Measurements from ENCODE around the gene CYP4A22. TPM values are rescaled to one million over a fixed set of nuclear protein-coding genes. Genes with fewer than 3 reads are reported as not detected.
A peak's percentile ranks its signal among the peaks of the same experiment; 100 is the strongest.

Gene CYP4A22
- total RNA-seq, 1 experiment from 2014 or later = not detected

DNA sequence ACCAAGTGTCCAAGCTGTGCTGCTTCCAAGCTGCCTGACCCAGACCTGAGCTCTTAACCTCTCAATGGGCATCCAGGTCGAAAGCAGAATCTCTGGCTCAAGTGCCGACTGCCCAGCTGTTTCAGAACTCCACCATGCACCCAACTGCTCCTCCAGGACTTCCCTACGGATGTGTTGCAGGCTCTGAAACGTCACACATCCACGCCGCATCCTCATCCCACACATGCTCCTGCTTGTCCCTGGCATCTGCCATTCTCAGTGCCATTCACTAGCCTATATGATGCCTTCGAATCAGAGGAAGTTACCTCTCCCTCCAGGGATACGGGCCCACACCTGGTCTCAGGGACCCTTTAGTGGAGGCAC is 41.4 kb downstream of the CYP4A22 start:
- TF ChIP-seq, protein P1, sequence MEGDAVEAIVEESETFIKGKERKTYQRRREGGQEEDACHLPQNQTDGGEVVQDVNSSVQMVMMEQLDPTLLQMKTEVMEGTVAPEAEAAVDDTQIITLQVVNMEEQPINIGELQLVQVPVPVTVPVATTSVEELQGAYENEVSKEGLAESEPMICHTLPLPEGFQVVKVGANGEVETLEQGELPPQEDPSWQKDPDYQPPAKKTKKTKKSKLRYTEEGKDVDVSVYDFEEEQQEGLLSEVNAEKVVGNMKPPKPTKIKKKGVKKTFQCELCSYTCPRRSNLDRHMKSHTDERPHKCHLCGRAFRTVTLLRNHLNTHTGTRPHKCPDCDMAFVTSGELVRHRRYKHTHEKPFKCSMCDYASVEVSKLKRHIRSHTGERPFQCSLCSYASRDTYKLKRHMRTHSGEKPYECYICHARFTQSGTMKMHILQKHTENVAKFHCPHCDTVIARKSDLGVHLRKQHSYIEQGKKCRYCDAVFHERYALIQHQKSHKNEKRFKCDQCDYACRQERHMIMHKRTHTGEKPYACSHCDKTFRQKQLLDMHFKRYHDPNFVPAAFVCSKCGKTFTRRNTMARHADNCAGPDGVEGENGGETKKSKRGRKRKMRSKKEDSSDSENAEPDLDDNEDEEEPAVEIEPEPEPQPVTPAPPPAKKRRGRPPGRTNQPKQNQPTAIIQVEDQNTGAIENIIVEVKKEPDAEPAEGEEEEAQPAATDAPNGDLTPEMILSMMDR (conservative IDR thresholded peaks at IDR 0.05) = no peak
- H2BK12ac ChIP-seq (ENCODE audit: insufficient read length, low read depth, low read length) = peak overlapping the region; percentile 25
- H2BK20ac ChIP-seq (ENCODE audit: low read depth, low read length, poor library complexity, severe bottlenecking) = no peak overlapping the region
- peak overlapping the region; percentile 68 to 86 for H3K4me3 Mint-ChIP-seq
- H3K4me1 ChIP-seq (ENCODE audit: insufficient read depth, low read length) = peaks cover 2% of the 10 kb centered on the region; the same call in 1 of the 2 replicates
- H3K27me3 ChIP-seq (ENCODE audit: insufficient read depth, low read length) = peaks cover 4% of the 10 kb centered on the region; the same call in 1 of the 2 replicates
- H2AFZ ChIP-seq (ENCODE audit: low read length) = no peak overlapping the region
- peak overlapping the region; percentile 66 for H4K91ac ChIP-seq (ENCODE audit: insufficient read length, low read depth, low read length)
- DNase-seq = peak; percentile 27
- H4K8ac ChIP-seq (replicated peaks; ENCODE audit: insufficient read length, low read depth, low read length) = peak overlapping the region; percentile 79
- H3K4me1 Mint-ChIP-seq = peaks cover 20% of the 10 kb centered on the region in 2 experiments
- H3K9me3 Mint-ChIP-seq = no peaks in the 10 kb centered on the region
- WGBS (ENCODE audit: extremely low coverage, insufficient read length, low lambda C conversion rate) = no CpG with 5 or more reads among the region's 8 CpGs
- H4K5ac ChIP-seq (ENCODE audit: insufficient read length, low read depth, low read length) = peak overlapping the region; percentile 80
- peak overlapping the region; percentile 85 for H3K18ac ChIP-seq (ENCODE audit: insufficient read length, low read depth, low read length)
- H3K4me2 ChIP-seq (ENCODE audit: insufficient read depth, insufficient read length, low read length) = peak overlapping the region; percentile 55
- H2BK15ac ChIP-seq (ENCODE audit: low read depth, low read length) = peak overlapping the region; percentile 53; the same call in 1 of the 2 replicates
- H3K14ac ChIP-seq (ENCODE audit: insufficient read depth, low read length) = peak overlapping the region; percentile 70
- H2AK5ac ChIP-seq (ENCODE audit: insufficient read length, low read length) = no peak overlapping the region
- no peaks in the 10 kb centered on the region for H3K79me2 ChIP-seq (ENCODE audit: insufficient read depth, low read length)
- no peak overlapping the region for H3K23ac ChIP-seq (ENCODE audit: insufficient read length, low read depth, low read length)
- H3K56ac ChIP-seq (ENCODE audit: insufficient read length, low read depth, low read length) = no peak overlapping the region
- no peak overlapping the region for H3K27ac ChIP-seq (ENCODE audit: insufficient read length, low read depth, low read length)
- no peaks in the 10 kb centered on the region for H3K79me1 ChIP-seq (ENCODE audit: insufficient read depth, low read depth, low read length, poor library complexity, severe bottlenecking)
- H3T11ph ChIP-seq (ENCODE audit: low read length) = no peak overlapping the region
- H3K4ac ChIP-seq (ENCODE audit: low read depth, low read length) = no peak overlapping the region
- H2BK5ac ChIP-seq (ENCODE audit: insufficient read length, low read length) = no peak overlapping the region
- no peaks in the 10 kb centered on the region for H4K20me1 ChIP-seq (ENCODE audit: control insufficient read depth, insufficient read depth, insufficient read length)
- no peaks in the 10 kb centered on the region for H3K9me3 ChIP-seq (ENCODE audit: control insufficient read depth, low read depth, low read length)
- no peak overlapping the region for H2BK120ac ChIP-seq (ENCODE audit: low read depth, low read length, poor library complexity, severe bottlenecking)
- peaks cover 8% of the 10 kb centered on the region for H3K23me2 ChIP-seq (ENCODE audit: insufficient read length, low read depth, low read length, poor library complexity, severe bottlenecking)
- H3K9ac ChIP-seq (ENCODE audit: extremely low read depth, insufficient read length, low read length) = peak overlapping the region; percentile 50
- H3K27ac Mint-ChIP-seq = peak overlapping the region in 1 of 3 experiments; percentile 92; a peak in 2 of 7 replicates
- H3K27me3 Mint-ChIP-seq (ENCODE audit: low read depth) = peaks cover 50% of the 10 kb centered on the region
- no peaks in the 10 kb centered on the region for H3K36me3 Mint-ChIP-seq (ENCODE audit: insufficient read depth in 1 of 3, low read depth in 3 of 3)
